HFFc6 (cell line): ENCODE results near the gene C11orf21. TPM values are rescaled to one million over a fixed set of nuclear protein-coding genes. Genes with fewer than 3 reads are reported as not detected.

ENCODE experiments used
- DNase-seq: peaks from one replicate; pipeline ENCODE4 v3.0.0-alpha.2; 2018
- H3K27ac Mint-ChIP-seq: 2 replicates; pipeline ENCODE4 v1.8.0; 2020; ENCODE audit warnings: mild to moderate bottlenecking, mixed read lengths
- H3K27me3 Mint-ChIP-seq: 2 replicates; pipeline ENCODE4 v1.8.0; 2021; ENCODE audit warnings: mild to moderate bottlenecking, moderate library complexity, mixed read lengths; ENCODE audit not compliant: insufficient read depth
- H3K36me3 Mint-ChIP-seq: 2 replicates; pipeline ENCODE4 v1.8.0; 2021; ENCODE audit warnings: low read depth, mixed read lengths
- H3K4me1 Mint-ChIP-seq: 2 replicates; pipeline ENCODE4 v1.8.0; 2020; ENCODE audit warnings: low read depth, mixed read lengths
- H3K4me3 Mint-ChIP-seq: 2 replicates; pipeline ENCODE4 v1.8.0; 2020; ENCODE audit warnings: mild to moderate bottlenecking, moderate library complexity, mixed read lengths
- H3K9me3 Mint-ChIP-seq: 2 replicates; pipeline ENCODE4 v1.8.0; 2020; ENCODE audit warnings: mild to moderate bottlenecking, mixed read lengths
- CTCF ChIP-seq: fragments of 200-600 bp; sonication (generic); IDR thresholded peaks from 2 replicates; pipeline ENCODE4 v1.5.0; 2021; ENCODE audit warnings: antibody characterized with exemption, mild to moderate bottlenecking
- total RNA-seq, 6 experiments: library from RNA; stranded (reverse); fragmentation: NEBNext Ultra II Directional; extraction: Animal tissue kit (Norgen Biotek cat#: 25700); gene quantifications; 2 replicates in 1 of 6; 3 replicates in 5 of 6; pipeline ENCODE4 v1.2.3, GENCODE V29; 2021

The C11orf21 gene
- total RNA-seq, 6 experiments from 2014 or later, result not detected

- no peak overlapping the region for H3K4me3 Mint-ChIP-seq
- DNase-seq, result no peak
- no peaks in the 10 kb centered on the region for H3K9me3 Mint-ChIP-seq
- TF ChIP-seq CTCF, result no peak
- H3K27ac Mint-ChIP-seq, result no peak overlapping the region
- peaks cover 49% of the 10 kb centered on the region for H3K27me3 Mint-ChIP-seq
- H3K4me1 Mint-ChIP-seq, result peaks cover 9% of the 10 kb centered on the region; the same call in 1 of the 2 replicates
- no peaks in the 10 kb centered on the region for H3K36me3 Mint-ChIP-seq
Observed at GRCh38 chr11:2272946-2273280, 28.8 kb downstream of the C11orf21 start.

- H3K27me3 Mint-ChIP-seq, result peaks cover 46% of the 10 kb centered on the region
- DNase-seq, result no peak
- no peak overlapping the region for H3K27ac Mint-ChIP-seq
- H3K9me3 Mint-ChIP-seq, result no peaks in the 10 kb centered on the region
- no peak for TF ChIP-seq CTCF
- no peaks in the 10 kb centered on the region for H3K36me3 Mint-ChIP-seq
- H3K4me1 Mint-ChIP-seq, result peaks cover 3% of the 10 kb centered on the region; the same call in 1 of the 2 replicates
- H3K4me3 Mint-ChIP-seq, result no peak overlapping the region
Observed at GRCh38 chr11:2272228-2272945, 29.3 kb downstream of the C11orf21 start.

GRCh38 chr11:2271327-2272227, 30.1 kb downstream of the C11orf21 start:
- no peaks in the 10 kb centered on the region for H3K9me3 Mint-ChIP-seq
- no peak for DNase-seq
- H3K4me1 Mint-ChIP-seq, result no peaks in the 10 kb centered on the region
- no peak for TF ChIP-seq CTCF
- no peak overlapping the region for H3K4me3 Mint-ChIP-seq
- no peaks in the 10 kb centered on the region for H3K36me3 Mint-ChIP-seq
- H3K27me3 Mint-ChIP-seq, result peaks cover 41% of the 10 kb centered on the region
- H3K27ac Mint-ChIP-seq, result no peak overlapping the region

GRCh38 chr11:2271077-2271326, 30.7 kb downstream of the C11orf21 start:
- Mint-ChIP-seq H3K27ac (no peak overlapping the region), H3K27me3 (peaks cover 36% of the 10 kb centered on the region)
- no peak for TF ChIP-seq CTCF

GRCh38 chr11:2270322-2271076, 31.2 kb downstream of the C11orf21 start, which contains the start of gene ASCL2:
TSS of gene ASCL2 (minus strand) at chr11:2270588. CDS start at chr11:2270332, 256 bp downstream.
- H3K36me3 Mint-ChIP-seq, result no peaks in the 10 kb centered on the region
- no peak within 1 kb of the TSS for H3K4me3 Mint-ChIP-seq
- H3K4me1 Mint-ChIP-seq, result no peaks in the 10 kb centered on the region
- TF ChIP-seq CTCF, result no peak
- H3K27me3 Mint-ChIP-seq, result peaks cover 33% of the 10 kb centered on the region
- no peak within 1 kb of the TSS for H3K27ac Mint-ChIP-seq
- no peaks in the 10 kb centered on the region for H3K9me3 Mint-ChIP-seq
- DNase-seq, result no peak

More at GRCh38 chr11:2271077-2271326, 30.7 kb downstream of the C11orf21 start:
- no peak for DNase-seq
- Mint-ChIP-seq H3K4me1 (no peaks in the 10 kb centered on the region), H3K9me3 (no peaks in the 10 kb centered on the region), H3K4me3 (no peak overlapping the region), H3K36me3 (no peaks in the 10 kb centered on the region)
